Pancreas (tissue), 10 donors: ENCODE measurements around the gene HRC. TPM values are rescaled to one million over a fixed set of nuclear protein-coding genes. Genes with fewer than 3 reads are reported as not detected.

Source experiments
- ATAC-seq, 4 donors: fragments of 200-7000 bp; cut with Tn5 transposase; one replicate each; pipeline versions ENCODE4 v1.8.0 to v1.9.1; 2020; ENCODE audit warnings: mild to moderate bottlenecking in 4 of 4, moderate library complexity in 4 of 4
- DNase-seq, 6 donors: peaks; one replicate each; pipeline ENCODE4 v3.0.0-alpha.2; 2020
- FAIRE-seq: peaks from 2 replicates; lab custom pipeline; 2012; peaks lifted over from hg19 to GRCh38; lab: Jason Lieb, UNC
- H3K27ac ChIP-seq, 4 donors: fragments of 200-600 bp; sonication (generic); 1 replicate in 3 of 4; 2 replicates in 1 of 4; pipeline versions ENCODE4 v1.5.0 to v1.8.0; 2020
- H3K27me3 ChIP-seq, 4 donors: fragments of 200-600 bp; one replicate each; pipeline ENCODE4 v1.8.0; 2021
- H3K36me3 ChIP-seq, 3 donors: fragments of 200-600 bp; sonication (generic) in 1 of 3; one replicate each; pipeline versions ENCODE4 v1.5.0 to v1.8.0; 2020 to 2021
- H3K4me1 ChIP-seq, 3 donors: fragments of 200-600 bp; one replicate each; pipeline ENCODE4 v1.8.0; 2021
- H3K4me3 ChIP-seq, 4 donors: fragments of 200-600 bp; sonication (generic) in 2 of 4; one replicate each; pipeline versions ENCODE4 v1.5.0 to v1.8.0; 2020 to 2021
- H3K9me3 ChIP-seq, 4 donors: fragments of 200-600 bp; one replicate each; pipeline ENCODE4 v1.8.0; 2021
- WGBS, 2 donors: extraction: QIAGEN DNeasy Blood & Tissue Kit; methylation state at CpG; one replicate each; pipeline ENCODE4 v1.1.7; 2013; 5-methylcytosine and 5-hydroxymethylcytosine counted together
- intact Hi-C, 3 donors: fragments of 100-400 bp; cut with DNase I; formaldehyde crosslinking; loops; one replicate each; pipeline versions ENCODE4 v1.11.1 to v1.14.2; 2022
- polyA plus RNA-seq, 2 donors: library from polyadenylated mRNA; stranded (reverse); fragments of 200-250 nt; gene quantifications; one replicate each; pipeline ENCODE4 v1.2.3, GENCODE V29; 2013
- total RNA-seq, 6 donors: library from RNA; stranded (reverse); fragmentation: NEBNext Ultra II Directional in 4 of 6; extraction: Animal tissue kit (Norgen Biotek cat#: 25700) in 4 of 6; gene quantifications; one replicate each; pipeline versions ENCODE4 v1.2.1 to v1.2.4, GENCODE V29; 2021 to 2023
- TF ChIP-seq, protein P1 (sequence below), 4 donors: fragments of 200-600 bp; sonication (generic) in 3 of 4; IDR thresholded peaks; one replicate each; pipeline versions ENCODE4 v1.5.0 to v1.8.0; 2021; ENCODE audit warnings: antibody characterized with exemption in 4 of 4
- donor health status: healthy with polysubstance abuse.
- donor health status: DM: no; HTN: no; CAD: no; lungs with moderate emphysema.
- donor health status: DM: no; HTN: no; CAD: no.
- donor health status: control.
- donor health status: control.
- donor health status: Bipolar disorder and iron deficiency.
- donor health status: DM: yes; HTN: yes; CAD: no.
- donor health status: DM: no; HTN: no; CAD: no.
- donor health status: DM: no; HTN: no; CAD: no.
- donor health status: DM: yes; HTN: yes; CAD: no.

HRC gene
- total and polyA plus RNA-seq, 8 donors = 0.09 to 0.79 (median 0.43) TPM; not detected in 1

DNA sequence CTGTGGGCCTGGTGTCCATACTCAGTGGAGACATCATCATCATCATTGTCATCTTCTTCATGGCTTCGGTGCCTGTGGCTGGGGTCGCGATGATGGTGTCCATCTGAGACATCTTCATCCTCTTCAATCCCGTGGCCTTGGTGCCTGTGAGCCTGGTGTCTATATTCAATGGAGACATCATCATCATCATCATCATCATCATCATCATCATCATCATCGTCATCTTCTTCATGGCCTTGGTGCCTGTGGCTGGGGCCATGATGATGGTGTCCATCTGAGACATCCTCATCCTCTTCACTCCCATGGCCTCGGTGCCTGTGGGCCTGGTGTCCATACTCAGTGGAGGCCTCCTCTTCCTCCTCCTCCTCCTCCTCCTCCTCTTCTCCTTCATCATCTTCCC, 917 bp downstream of the HRC start:
- ATAC-seq = no peak
- DNase-seq = no peak
- H3K9me3 ChIP-seq = no peaks in the 10 kb centered on the region
- TF ChIP-seq, protein P1, sequence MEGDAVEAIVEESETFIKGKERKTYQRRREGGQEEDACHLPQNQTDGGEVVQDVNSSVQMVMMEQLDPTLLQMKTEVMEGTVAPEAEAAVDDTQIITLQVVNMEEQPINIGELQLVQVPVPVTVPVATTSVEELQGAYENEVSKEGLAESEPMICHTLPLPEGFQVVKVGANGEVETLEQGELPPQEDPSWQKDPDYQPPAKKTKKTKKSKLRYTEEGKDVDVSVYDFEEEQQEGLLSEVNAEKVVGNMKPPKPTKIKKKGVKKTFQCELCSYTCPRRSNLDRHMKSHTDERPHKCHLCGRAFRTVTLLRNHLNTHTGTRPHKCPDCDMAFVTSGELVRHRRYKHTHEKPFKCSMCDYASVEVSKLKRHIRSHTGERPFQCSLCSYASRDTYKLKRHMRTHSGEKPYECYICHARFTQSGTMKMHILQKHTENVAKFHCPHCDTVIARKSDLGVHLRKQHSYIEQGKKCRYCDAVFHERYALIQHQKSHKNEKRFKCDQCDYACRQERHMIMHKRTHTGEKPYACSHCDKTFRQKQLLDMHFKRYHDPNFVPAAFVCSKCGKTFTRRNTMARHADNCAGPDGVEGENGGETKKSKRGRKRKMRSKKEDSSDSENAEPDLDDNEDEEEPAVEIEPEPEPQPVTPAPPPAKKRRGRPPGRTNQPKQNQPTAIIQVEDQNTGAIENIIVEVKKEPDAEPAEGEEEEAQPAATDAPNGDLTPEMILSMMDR (IDR thresholded peaks at IDR 0.05) = no peak
- WGBS, 2 donors = 92 to 94% methylated on average over 6 of the region's 6 CpGs
- intact Hi-C loops = no loop called here
- H3K36me3 ChIP-seq = no peaks in the 10 kb centered on the region
- peaks cover 6 to 14% (median 9%) of the 10 kb centered on the region in 3 donors for H3K4me1 ChIP-seq
- no peaks in the 10 kb centered on the region for H3K27me3 ChIP-seq
- H3K27ac ChIP-seq = no peak overlapping the region
- FAIRE-seq = no peak
- H3K4me3 ChIP-seq = no peak overlapping the region

DNA sequence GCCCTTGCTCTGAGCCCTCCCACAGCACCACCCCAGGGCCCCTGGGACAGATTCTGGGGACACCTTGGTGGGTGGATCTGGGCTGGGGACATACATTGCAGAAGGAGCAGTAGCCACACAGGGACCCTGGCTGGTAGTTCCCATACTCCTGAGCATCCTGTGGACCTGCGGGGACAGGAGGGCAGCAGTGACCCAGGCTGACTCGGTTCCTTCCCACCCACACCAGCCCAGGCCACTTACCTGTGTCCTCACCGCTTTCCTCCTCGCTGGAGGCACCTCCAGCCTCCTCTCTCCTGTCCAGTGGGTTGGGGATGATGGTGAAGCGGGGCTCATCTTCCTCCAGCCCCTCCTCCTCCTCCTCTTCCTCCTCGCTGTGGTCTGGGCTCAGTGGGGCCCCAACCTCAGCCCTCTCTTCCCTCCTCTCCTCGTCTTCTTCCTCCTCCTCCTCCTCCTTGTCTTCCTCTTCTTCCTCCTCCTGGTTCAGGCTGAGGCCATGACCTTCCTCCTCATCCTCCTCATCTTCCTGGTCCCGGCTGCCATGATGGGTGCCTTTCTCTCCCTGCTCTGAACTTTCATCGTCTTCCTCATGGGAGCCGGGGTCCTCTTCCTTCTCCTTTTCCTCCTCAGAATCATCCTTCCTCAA, 1.9 kb downstream of the HRC start:
- DNase-seq = peak in 1 of 6 donors; percentile 21
- Histone ChIP-seq H3K27me3 (no peaks in the 10 kb centered on the region), H3K4me3 (no peak overlapping the region), H3K9me3 (no peaks in the 10 kb centered on the region), H3K4me1 (peaks cover 6 to 11% (median 9%) of the 10 kb centered on the region in 3 donors), H3K27ac (no peak overlapping the region), H3K36me3 (no peaks in the 10 kb centered on the region)
- intact Hi-C loops = no loop called here
- TF ChIP-seq, protein P1 (IDR thresholded peaks at IDR 0.05) = no peak
- no peak for ATAC-seq
- FAIRE-seq = no peak
- 91 to 93% methylated on average over 10 of the region's 10 CpGs for WGBS, 2 donors

- FAIRE-seq (no peak), DNase-seq (peak in 1 of 6 donors; percentile 31), ATAC-seq (no peak)
- 29 to 37% methylated on average over 10 of the region's 10 CpGs for WGBS, 2 donors
- Histone ChIP-seq H3K36me3 (no peaks in the 10 kb centered on the region), H3K9me3 (no peaks in the 10 kb centered on the region), H3K4me3 (no peak overlapping the region), H3K27me3 (no peaks in the 10 kb centered on the region), H3K4me1 (peaks cover 6 to 11% (median 7%) of the 10 kb centered on the region in 3 donors), H3K27ac (peak overlapping the region in 2 of 4 donors; percentile 68 to 80)
- TF ChIP-seq, protein P1 (IDR thresholded peaks at IDR 0.05) = no peak
- intact Hi-C loops = no loop called here
Observed at GRCh38 chr19:49152119-49152550, 3.1 kb downstream of the HRC start.

GRCh38 chr19:49151267-49152118, 3.7 kb downstream of the HRC start:
- DNase-seq (peak; percentile 89 to 98 (median 96)), ATAC-seq (peak; percentile 51 to 71 (median 66)), FAIRE-seq (peak; percentile 23)
- H3K36me3 ChIP-seq = no peaks in the 10 kb centered on the region
- H3K27ac ChIP-seq = peak overlapping the region in 3 of 4 donors; percentile 60 to 80 (median 68)
- H3K9me3 ChIP-seq = no peaks in the 10 kb centered on the region
- peaks cover 6 to 11% (median 7%) of the 10 kb centered on the region in 3 donors for H3K4me1 ChIP-seq
- H3K4me3 ChIP-seq = peak overlapping the region in 3 of 4 donors; percentile 42 to 82 (median 56)
- TF ChIP-seq, protein P1 (IDR thresholded peaks at IDR 0.05) = no peak
- WGBS, 2 donors = 5 to 8% methylated on average over 45 of the region's 45 CpGs
- intact Hi-C loops = no loop called here
- H3K27me3 ChIP-seq = no peaks in the 10 kb centered on the region
